Activated naive CD4-positive, alpha-beta T cell treated with anti-CD3 and anti-CD28 coated beads for 36 hours (primary cell): ENCODE results near the gene NOXRED1. TPM values are rescaled to one million over a fixed set of nuclear protein-coding genes. Genes with fewer than 3 reads are reported as not detected.
A peak's percentile ranks its signal among the peaks of the same experiment; 100 is the strongest.

Experiments used
- CTCF ChIA-PET: fragments of 350-600 bp; sonication (Branson Sonifier 250); formaldehyde crosslinking; loops from one replicate; lab custom pipeline; 2021; ENCODE audit warnings: antibody characterized with exemption; lab: Charles Lee
- DNase-seq: peaks from one replicate; pipeline ENCODE4 v3.0.0-alpha.2; 2020
- H3K27ac Mint-ChIP-seq: one replicate; pipeline ENCODE4 v1.8.0; 2021; ENCODE audit warnings: mild to moderate bottlenecking, mixed read lengths
- H3K27me3 Mint-ChIP-seq: one replicate; pipeline ENCODE4 v1.8.0; 2021; ENCODE audit warnings: low read depth, mixed read lengths
- H3K36me3 Mint-ChIP-seq: one replicate; pipeline ENCODE4 v1.8.0; 2021; ENCODE audit warnings: low read depth, mixed read lengths
- H3K4me1 Mint-ChIP-seq: one replicate; pipeline ENCODE4 v1.8.0; 2021; ENCODE audit warnings: low read depth, mixed read lengths
- H3K4me3 Mint-ChIP-seq: one replicate; pipeline ENCODE4 v1.8.0; 2021; ENCODE audit warnings: mild to moderate bottlenecking, moderate library complexity, mixed read lengths
- H3K9me3 Mint-ChIP-seq: one replicate; pipeline ENCODE4 v1.8.0; 2021; ENCODE audit warnings: mixed read lengths
- intact Hi-C: fragments of 100-400 bp; cut with micrococcal nuclease; formaldehyde crosslinking; loops from one replicate; pipeline ENCODE4 v1.15.1; 2023
- total RNA-seq, 2 experiments: library from RNA; stranded (reverse); gene quantifications; one replicate each; pipeline ENCODE4 v1.2.3, GENCODE V29; 2021

NOXRED1 gene, protein sequence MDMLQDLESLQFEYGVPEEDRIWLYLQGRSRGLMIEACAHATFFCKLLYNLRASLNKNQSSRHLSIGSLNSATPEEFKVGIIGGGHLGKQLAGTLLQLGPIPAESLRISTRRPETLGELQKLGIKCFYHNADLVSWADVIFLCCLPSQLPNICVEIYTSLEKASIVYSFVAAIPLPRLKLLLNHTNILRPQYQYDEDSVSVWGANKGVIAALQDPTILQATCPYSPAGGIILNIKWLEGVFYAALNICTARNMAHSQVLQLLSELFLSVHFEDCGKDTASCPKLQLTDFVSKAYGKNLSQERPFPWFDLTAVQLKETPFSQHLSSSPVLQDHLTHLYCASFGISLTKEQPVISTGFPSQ
- under 1 TPM; 0.30 to 0.38 TPM for total RNA-seq

DNA sequence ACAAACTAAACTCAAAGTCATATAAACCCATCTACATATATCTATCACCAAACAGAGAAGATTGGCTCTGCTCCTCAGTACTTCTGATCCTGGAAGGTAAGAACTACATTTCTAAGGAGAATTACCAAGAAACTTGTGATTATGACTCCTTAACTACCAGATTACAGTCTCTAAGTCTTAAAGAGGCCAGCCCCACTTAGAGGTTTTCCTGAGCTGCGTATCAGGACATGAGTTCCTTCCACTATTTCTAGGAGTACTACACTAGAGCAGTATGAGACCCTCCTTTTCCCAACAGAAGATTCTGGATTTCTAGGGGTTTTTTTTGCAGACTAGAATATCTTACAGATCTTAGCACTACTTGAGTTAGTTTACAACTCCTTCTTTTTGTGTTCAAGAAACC, at the start of gene NOXRED1:
NOXRED1 (minus strand) TSS at position 101 of the 400 bp plus-strand sequence. CDS start 634 bp downstream, outside the sequence.
- no peaks in the 10 kb centered on the region for H3K27me3 Mint-ChIP-seq
- intact Hi-C loops = no loop called here
- CTCF ChIA-PET = interaction anchor here (0.6 kb wide), 1 partner anchor 20 kb away, joined by 3 read pairs; no protein-coding TSS in a partner anchor
- no peak within 1 kb of the TSS for H3K27ac Mint-ChIP-seq
- DNase-seq = no peak
- H3K4me3 Mint-ChIP-seq = no peak within 1 kb of the TSS
- H3K4me1 Mint-ChIP-seq = no peaks in the 10 kb centered on the region
- peaks cover 63% of the 10 kb centered on the region for H3K36me3 Mint-ChIP-seq
- peaks cover 16% of the 10 kb centered on the region for H3K9me3 Mint-ChIP-seq

DNA sequence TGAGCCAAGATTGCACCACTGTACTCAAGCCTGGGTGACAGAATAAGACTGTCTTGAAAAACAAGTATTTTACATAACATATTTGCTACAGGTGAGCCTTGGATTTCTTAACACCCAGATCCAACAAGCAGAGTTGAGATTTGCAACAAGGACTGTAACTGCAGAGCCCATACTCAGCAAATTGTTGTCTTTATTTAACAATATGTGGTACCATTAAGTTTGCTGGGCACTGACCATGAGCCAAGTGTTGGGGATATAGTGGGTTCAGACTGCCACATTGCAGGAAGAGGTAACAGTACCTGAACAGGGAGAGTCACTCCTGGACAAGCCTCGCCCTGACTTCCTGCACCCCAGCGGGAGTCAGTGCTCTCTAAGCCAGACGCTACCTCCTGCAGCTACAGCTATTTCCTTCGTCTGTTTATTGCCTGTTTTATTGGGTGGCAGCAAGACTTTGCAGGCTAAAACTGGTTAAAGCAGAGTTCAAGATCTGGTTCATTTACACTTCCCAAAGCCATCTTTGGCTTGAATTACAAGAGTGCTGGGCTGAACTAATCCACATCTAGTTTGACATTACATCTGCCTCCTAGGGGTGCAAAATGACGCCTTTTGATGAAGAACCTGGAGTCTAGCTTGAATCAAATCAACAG, 47.0 kb upstream of the NOXRED1 start:
- no peak overlapping the region for H3K4me3 Mint-ChIP-seq
- no peak overlapping the region for H3K27ac Mint-ChIP-seq
- intact Hi-C loops = no loop called here
- H3K4me1 Mint-ChIP-seq = no peaks in the 10 kb centered on the region
- H3K9me3 Mint-ChIP-seq = no peaks in the 10 kb centered on the region
- CTCF ChIA-PET = no interaction called here
- no peaks in the 10 kb centered on the region for H3K27me3 Mint-ChIP-seq
- peaks cover 29% of the 10 kb centered on the region for H3K36me3 Mint-ChIP-seq
- no peak for DNase-seq

DNA sequence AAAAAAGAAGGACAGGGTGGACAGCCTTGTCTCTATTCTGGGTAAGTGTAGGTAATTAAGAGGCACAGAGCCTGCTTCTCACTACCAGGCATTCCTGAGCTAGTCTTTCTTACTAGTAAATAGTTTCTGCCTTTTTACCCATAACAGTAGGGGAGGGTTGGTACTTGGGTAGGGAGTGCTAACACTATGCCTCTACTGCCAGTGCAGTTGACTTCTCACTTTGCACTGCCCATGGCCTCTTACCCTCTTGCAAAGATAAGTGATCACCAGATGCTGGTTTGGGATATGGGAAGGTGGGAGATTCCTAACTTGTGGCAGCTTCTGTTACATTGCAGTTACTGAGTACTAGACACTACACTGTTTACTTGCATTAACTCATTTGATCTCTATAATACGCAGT, 46.2 kb upstream of the NOXRED1 start:
- Mint-ChIP-seq H3K4me3 (no peak overlapping the region), H3K27ac (no peak overlapping the region), H3K27me3 (no peaks in the 10 kb centered on the region), H3K9me3 (no peaks in the 10 kb centered on the region), H3K36me3 (peaks cover 36% of the 10 kb centered on the region), H3K4me1 (no peaks in the 10 kb centered on the region)
- CTCF ChIA-PET = interaction anchor here (1.3 kb wide), 1 partner anchor 10 kb away, joined by 3 read pairs; no protein-coding TSS in a partner anchor
- DNase-seq = no peak
- intact Hi-C loops = no loop called here

DNA sequence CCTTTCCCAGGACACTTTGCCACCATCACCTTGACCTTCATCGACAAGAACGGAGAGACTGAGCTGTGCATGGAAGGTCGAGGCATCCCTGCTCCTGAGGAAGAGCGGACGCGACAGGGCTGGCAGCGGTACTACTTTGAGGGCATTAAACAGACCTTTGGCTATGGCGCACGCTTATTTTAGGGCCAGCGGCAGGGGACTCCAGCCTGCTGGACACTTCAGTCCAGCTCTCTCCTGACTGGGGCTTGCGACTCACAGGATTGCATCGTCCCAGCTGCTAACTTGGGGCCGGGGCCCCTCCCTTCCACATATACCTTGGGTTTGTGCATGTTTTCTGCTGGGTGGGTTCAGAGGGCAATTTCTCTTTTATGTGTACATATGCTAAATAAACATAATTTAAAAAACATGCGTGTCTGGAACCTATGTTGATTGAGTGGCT, 45.8 kb upstream of the NOXRED1 start:
- Mint-ChIP-seq H3K4me1 (no peaks in the 10 kb centered on the region), H3K27me3 (no peaks in the 10 kb centered on the region), H3K9me3 (no peaks in the 10 kb centered on the region), H3K36me3 (peaks cover 37% of the 10 kb centered on the region), H3K4me3 (no peak overlapping the region), H3K27ac (no peak overlapping the region)
- CTCF ChIA-PET = interaction anchor here (1.3 kb wide), 1 partner anchor 10 kb away, joined by 3 read pairs; no protein-coding TSS in a partner anchor
- intact Hi-C loops = no loop called here
- DNase-seq = no peak

DNA sequence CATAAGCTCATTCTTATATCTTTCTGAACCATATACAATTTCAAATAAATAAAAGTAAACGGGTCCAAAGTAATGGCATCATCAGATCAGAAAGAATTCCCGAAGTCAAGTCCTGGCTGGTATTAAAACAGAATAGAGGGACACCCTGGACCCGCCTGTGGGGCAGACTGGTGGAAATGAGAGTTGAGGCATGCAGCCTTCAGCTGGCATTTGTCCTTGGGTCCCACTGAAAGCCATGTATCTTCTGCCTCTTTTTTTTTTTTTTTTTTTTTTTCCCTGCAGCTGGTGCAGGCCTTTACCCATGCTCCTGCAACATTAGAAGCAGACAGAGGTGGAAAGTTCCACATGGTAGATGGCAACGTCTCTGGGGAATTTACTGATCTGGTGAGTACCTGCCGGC, 44.5 kb upstream of the NOXRED1 start:
- Mint-ChIP-seq H3K4me3 (no peak overlapping the region), H3K4me1 (no peaks in the 10 kb centered on the region), H3K27me3 (no peaks in the 10 kb centered on the region), H3K36me3 (peaks cover 45% of the 10 kb centered on the region), H3K9me3 (no peaks in the 10 kb centered on the region), H3K27ac (no peak overlapping the region)
- no peak for DNase-seq
- intact Hi-C loops = no loop called here
- CTCF ChIA-PET = no interaction called here

DNA sequence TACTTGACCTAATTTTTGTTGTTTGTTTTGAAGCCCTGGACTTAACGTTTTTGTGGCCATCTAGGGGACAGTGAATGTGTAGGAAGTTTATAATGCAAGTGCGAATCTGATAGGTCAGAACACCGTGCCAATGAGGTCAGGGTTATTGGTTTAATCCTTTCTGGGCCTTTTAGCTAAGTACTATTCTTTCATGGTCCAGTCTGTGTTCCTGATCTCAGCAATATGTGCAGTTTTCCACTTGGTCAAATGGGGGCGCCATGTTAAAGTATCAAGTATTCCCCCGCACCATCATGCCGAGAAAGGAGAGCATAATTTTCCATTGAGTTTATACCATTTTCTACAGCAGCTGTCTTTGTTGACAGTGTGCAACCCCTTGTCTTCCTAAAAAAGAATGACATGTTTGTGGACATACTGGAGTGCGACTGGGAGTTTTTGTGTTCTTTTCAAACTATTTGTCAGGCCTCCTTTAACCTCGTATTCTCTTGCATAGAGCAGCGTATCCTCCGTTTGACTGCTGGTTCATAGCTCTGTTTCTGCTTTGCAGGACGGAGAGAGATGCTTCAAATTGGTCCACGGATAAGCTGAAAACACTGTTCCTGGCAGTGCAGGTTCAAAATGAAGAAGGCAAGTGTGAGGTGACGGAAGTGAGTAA, 35.9 kb upstream of the NOXRED1 start:
- Mint-ChIP-seq H3K9me3 (no peaks in the 10 kb centered on the region), H3K4me1 (peaks cover 32% of the 10 kb centered on the region), H3K4me3 (peak overlapping the region; percentile 100), H3K36me3 (peaks cover 42% of the 10 kb centered on the region), H3K27me3 (no peaks in the 10 kb centered on the region), H3K27ac (peak overlapping the region; percentile 100)
- intact Hi-C loops = loop anchor here (1.0 to 5.0 kb wide), 2 partner anchors 92 to 417 kb away; no protein-coding TSS in a partner anchor
- CTCF ChIA-PET = interaction anchor here (0.6 to 2.1 kb wide), 23 partner anchors 10 to 269 kb away, joined by 3 to 7 read pairs (median 4); no protein-coding TSS in a partner anchor
- DNase-seq = peak; percentile 88

DNA sequence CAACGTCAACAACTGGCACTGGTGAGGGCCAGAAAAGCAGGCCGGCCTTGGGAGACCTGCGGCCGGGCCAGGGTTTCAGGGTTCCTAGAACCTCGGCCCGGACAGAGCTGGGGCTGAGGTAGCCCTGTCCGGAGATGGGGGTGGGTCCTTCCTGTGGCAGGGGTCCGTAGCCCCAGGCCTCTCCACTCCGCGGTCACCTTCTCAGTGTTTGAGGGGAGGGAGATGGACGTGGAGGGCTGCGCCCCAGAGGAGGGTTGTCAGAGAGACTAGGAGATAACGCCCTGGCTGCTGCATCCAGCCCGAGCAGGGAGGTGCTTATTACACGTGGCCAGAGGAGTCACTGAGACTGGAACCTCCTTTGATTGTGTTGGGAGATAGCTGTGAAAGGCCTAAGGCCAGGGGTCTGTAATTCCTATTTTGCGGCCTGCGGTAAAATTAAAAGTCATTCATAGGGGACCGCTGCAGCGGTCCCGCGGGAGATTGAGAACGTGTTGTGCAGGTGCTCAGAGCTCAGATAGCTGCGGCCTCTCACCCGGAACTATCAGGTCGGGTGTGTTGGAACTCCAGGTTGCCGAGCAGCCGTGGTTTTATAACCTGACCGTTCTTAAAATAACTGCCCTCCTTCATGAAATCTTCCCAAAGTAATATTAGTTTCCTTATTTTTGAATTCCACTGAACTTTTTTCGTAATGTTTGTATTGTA, 35.1 kb upstream of the NOXRED1 start:
- peak; percentile 37 for DNase-seq
- Mint-ChIP-seq H3K36me3 (peaks cover 38% of the 10 kb centered on the region), H3K27me3 (no peaks in the 10 kb centered on the region), H3K4me1 (peaks cover 32% of the 10 kb centered on the region), H3K27ac (peak overlapping the region; percentile 100), H3K4me3 (peak overlapping the region; percentile 100), H3K9me3 (no peaks in the 10 kb centered on the region)
- CTCF ChIA-PET = interaction anchor here (0.6 to 2.1 kb wide), 14 partner anchors 11 to 270 kb away, joined by 3 to 7 read pairs (median 4); no protein-coding TSS in a partner anchor
- intact Hi-C loops = loop anchor here (1.0 to 5.0 kb wide), 2 partner anchors 360 to 416 kb away; partner anchors contain the start of gene CIPC

DNA sequence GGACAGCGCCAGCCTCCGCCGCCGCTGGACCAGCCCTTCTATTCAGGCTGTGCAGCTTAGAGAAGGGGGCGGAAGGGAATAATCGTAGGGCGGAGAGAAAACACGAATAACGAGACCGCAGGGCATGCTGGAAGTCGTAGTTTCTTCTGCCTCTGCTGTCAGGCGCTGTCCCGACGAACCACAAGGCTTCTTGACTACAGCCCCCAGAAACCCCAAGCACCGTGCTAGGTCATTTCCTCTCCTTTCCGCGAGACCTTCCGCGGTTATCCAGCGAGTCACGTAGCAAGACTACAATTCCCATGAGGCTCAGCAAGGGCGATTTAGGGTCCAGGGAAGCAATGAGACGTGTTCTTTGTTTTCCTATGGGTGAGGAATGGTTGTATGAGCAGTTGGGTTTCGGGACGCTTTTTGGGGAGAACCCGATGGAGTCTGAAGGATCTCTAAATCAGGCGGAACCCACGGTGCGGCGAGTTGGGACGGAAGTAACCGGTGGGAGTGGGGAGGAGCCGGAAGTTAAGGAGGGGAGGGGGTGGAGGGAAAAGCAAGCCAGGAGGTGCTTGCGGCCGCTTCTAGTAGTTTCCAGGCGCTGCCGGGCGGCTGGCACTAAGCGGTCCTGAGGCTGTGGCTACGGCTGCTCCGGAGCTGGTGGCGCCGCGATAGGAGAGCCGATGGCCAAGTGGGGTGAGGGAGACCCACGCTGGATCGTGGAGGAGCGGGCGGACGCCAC, 34.4 kb upstream of the NOXRED1 start, which contains the start of the genes AHSA1 and VIPAS39:
AHSA1 (plus strand) TSS at position 572 of the 727 bp plus-strand sequence; CDS start at position 669, 97 bp downstream.
VIPAS39 (minus strand) TSS at position 80 of the 727 bp plus-strand sequence. CDS start 3,499 bp downstream, outside the sequence.
- Mint-ChIP-seq H3K4me1 (peaks cover 32% of the 10 kb centered on the region), H3K27ac (peak within 1 kb of the TSS; percentile 100), H3K36me3 (peaks cover 33% of the 10 kb centered on the region), H3K4me3 (peak within 1 kb of the TSS; percentile 100), H3K27me3 (no peaks in the 10 kb centered on the region), H3K9me3 (no peaks in the 10 kb centered on the region)
- CTCF ChIA-PET = interaction anchor here (0.5 to 1.0 kb wide), 3 partner anchors 26 to 358 kb away, joined by 3 read pairs; no protein-coding TSS in a partner anchor
- DNase-seq = peak; percentile 98
- intact Hi-C loops = loop anchor here (1.0 to 5.0 kb wide), 10 partner anchors 80 to 415 kb away; partner anchors contain the start of genes ADCK1, ALKBH1, CIPC and GSTZ1

DNA sequence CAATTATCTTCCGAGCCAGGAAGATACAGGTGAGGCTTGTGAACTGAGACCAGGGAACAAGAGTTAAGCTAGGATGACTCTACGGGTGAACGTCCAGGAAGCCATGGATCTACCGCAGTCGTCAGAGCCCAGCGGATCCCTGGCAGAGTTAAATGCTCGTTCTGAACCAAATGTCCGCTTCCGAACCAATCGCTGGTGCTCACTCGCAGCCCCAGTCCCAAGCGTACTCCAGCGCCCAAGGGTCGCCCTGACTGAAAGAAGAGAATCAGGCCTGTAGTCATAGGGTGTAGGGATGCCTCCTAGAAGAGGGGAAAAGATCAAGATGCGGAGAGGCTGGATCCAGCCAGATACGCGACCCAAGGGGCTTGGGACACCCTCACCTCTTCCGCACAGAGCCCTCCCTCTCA, 33.8 kb upstream of the NOXRED1 start:
- peak overlapping the region; percentile 100 for H3K27ac Mint-ChIP-seq
- H3K27me3 Mint-ChIP-seq = no peaks in the 10 kb centered on the region
- peaks cover 29% of the 10 kb centered on the region for H3K36me3 Mint-ChIP-seq
- CTCF ChIA-PET = interaction anchor here (0.5 to 0.7 kb wide), 3 partner anchors 141 to 357 kb away, joined by 3 to 4 read pairs (median 3); no protein-coding TSS in a partner anchor
- intact Hi-C loops = loop anchor here (1.0 to 5.0 kb wide), 9 partner anchors 80 to 415 kb away; partner anchors contain the start of genes ADCK1, ALKBH1, GSTZ1 and SAMD15
- H3K9me3 Mint-ChIP-seq = no peaks in the 10 kb centered on the region
- peaks cover 32% of the 10 kb centered on the region for H3K4me1 Mint-ChIP-seq
- H3K4me3 Mint-ChIP-seq = peak overlapping the region; percentile 100
- DNase-seq = no peak

DNA sequence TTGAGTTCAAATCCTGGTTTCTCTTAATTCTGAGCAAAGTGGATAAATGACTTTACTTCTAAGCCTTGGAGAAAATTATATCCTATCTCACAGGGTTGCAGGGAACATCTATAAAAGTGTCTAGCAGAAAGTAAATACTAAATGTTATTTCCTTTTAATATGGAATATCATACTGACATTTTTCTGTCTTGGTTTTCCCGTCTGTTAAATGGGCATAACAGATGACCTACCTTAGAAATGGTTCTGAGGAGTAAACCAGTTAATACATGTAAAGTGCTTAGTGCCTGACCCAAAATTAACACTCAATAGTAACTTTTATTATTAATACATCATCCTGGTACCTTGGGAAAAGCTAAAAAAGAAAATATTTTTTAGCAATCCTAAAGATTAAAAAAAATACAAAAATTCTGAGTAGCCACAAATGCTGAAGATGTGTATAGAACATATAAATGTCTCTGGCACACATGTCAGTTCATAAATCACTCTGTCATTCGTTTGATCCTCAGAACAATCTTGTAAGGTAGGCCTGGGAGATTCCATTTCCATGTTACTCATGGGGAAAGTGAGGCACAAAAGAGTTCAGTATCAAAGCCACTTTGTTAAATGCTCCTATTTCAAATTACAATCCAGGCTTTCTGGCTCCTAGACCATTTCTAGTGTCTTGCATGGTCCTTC, 32.8 kb upstream of the NOXRED1 start:
- Mint-ChIP-seq H3K4me3 (peak overlapping the region; percentile 100), H3K36me3 (peaks cover 21% of the 10 kb centered on the region), H3K27me3 (no peaks in the 10 kb centered on the region), H3K4me1 (peaks cover 23% of the 10 kb centered on the region), H3K27ac (no peak overlapping the region), H3K9me3 (no peaks in the 10 kb centered on the region)
- CTCF ChIA-PET = no interaction called here
- DNase-seq = no peak
- intact Hi-C loops = loop anchor here (5.0 kb wide), 1 partner anchor 414 kb away; no protein-coding TSS in a partner anchor
